Activated naive CD8-positive, alpha-beta T cell treated with anti-CD3 and anti-CD28 coated beads, Interleukin-2, amount 10 ng/mL, durations not matched to agents 7 days and 5 days (primary cell): ENCODE data around the gene HNF4A. TPM values are rescaled to one million over a fixed set of nuclear protein-coding genes. Genes with fewer than 3 reads are reported as not detected.

ENCODE experiments used
- ATAC-seq: fragments of 150-1000 bp; cut with Tn5 transposase; one replicate; pipeline ENCODE4 v1.10.0; 2021; ENCODE audit warnings: low read depth, moderate library complexity
- POLR2A ChIA-PET: fragments of 350-600 bp; sonication (Branson Sonifier 250); formaldehyde crosslinking; loops from one replicate; lab custom pipeline; 2021; ENCODE audit warnings: antibody characterized with exemption; lab: Charles Lee
- DNase-seq: peaks from one replicate; pipeline ENCODE4 v3.0.0; 2021
- H3K27ac Mint-ChIP-seq: one replicate; pipeline ENCODE4 v1.8.0; 2022; ENCODE audit warnings: mild to moderate bottlenecking, mixed read lengths
- H3K27me3 Mint-ChIP-seq: one replicate; pipeline ENCODE4 v1.8.0; 2022; ENCODE audit warnings: mild to moderate bottlenecking, moderate library complexity, mixed read lengths
- H3K36me3 Mint-ChIP-seq: one replicate; pipeline ENCODE4 v1.8.0; 2021; ENCODE audit warnings: mild to moderate bottlenecking, mixed read lengths
- H3K4me1 Mint-ChIP-seq: one replicate; pipeline ENCODE4 v1.8.0; 2021; ENCODE audit warnings: mixed read lengths
- H3K4me3 Mint-ChIP-seq: one replicate; pipeline ENCODE4 v1.8.0; 2022; ENCODE audit warnings: mild to moderate bottlenecking, moderate library complexity, mixed read lengths
- H3K9me3 Mint-ChIP-seq: one replicate; pipeline ENCODE4 v1.8.0; 2021; ENCODE audit warnings: mixed read lengths
- total RNA-seq, 2 experiments: library from RNA; stranded (reverse); gene quantifications; one replicate each; pipeline ENCODE4 v1.2.3, GENCODE V29; 2021

Gene HNF4A
- total RNA-seq, 2 experiments from 2014 or later = not detected

DNA sequence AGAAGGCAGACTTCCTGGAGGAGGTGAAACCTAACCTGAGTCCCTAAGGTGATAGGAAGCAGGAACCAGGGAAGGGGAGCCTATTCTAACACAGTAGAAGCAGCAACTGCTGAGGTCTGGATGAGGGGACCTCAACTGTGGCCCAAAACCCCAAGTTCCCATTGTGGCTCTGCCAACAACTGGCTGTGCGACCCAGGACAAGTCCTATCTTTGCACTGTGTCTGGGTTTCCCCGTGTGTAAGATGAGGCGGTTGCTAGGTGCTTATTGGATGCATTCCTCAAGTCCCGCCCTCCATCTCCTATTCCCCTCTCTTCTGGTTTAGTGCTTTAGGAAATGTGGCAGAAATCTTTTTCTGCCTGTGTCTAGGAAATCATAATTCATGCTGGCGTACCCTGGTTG, 68.0 kb downstream of the HNF4A start:
- Mint-ChIP-seq H3K4me1 (no peaks in the 10 kb centered on the region), H3K36me3 (no peaks in the 10 kb centered on the region), H3K9me3 (no peaks in the 10 kb centered on the region), H3K27ac (no peak overlapping the region), H3K27me3 (peaks cover 10% of the 10 kb centered on the region), H3K4me3 (no peak overlapping the region)
- DNase-seq = no peak
- ATAC-seq = no peak
- POLR2A ChIA-PET = no interaction called here

DNA sequence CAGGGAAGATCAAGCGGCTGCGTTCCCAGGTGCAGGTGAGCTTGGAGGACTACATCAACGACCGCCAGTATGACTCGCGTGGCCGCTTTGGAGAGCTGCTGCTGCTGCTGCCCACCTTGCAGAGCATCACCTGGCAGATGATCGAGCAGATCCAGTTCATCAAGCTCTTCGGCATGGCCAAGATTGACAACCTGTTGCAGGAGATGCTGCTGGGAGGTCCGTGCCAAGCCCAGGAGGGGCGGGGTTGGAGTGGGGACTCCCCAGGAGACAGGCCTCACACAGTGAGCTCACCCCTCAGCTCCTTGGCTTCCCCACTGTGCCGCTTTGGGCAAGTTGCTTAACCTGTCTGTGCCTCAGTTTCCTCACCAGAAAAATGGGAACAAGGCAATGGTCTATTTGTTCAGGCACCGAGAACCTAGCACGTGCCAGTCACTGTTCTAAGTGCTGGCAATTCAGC, 68.6 kb downstream of the HNF4A start:
- Mint-ChIP-seq H3K4me1 (no peaks in the 10 kb centered on the region), H3K27ac (no peak overlapping the region), H3K27me3 (peaks cover 8% of the 10 kb centered on the region), H3K36me3 (no peaks in the 10 kb centered on the region), H3K4me3 (no peak overlapping the region), H3K9me3 (no peaks in the 10 kb centered on the region)
- ATAC-seq (no peak), DNase-seq (no peak)
- POLR2A ChIA-PET = no interaction called here

DNA sequence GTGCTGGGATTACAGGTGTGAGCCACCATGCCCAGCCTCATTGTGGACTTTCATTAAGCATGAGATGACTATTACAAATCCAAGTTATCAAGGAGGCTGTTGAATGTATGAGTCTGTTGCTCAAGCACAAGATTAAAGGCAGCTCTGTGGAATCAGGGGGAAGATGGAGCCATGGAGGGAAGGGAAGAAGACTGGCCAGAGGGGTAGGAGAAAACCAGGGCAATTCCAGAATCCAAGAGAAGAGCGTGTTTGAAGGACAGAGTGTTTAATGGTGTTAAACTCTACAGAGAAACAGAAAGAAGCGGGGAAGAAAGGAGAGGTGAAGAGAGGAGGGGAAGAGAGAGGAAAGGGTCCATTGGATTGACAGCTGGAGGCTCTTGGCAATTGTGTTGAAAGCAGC, 70.4 kb downstream of the HNF4A start:
- Mint-ChIP-seq H3K27ac (no peak overlapping the region), H3K4me3 (no peak overlapping the region), H3K36me3 (no peaks in the 10 kb centered on the region), H3K9me3 (no peaks in the 10 kb centered on the region), H3K27me3 (peaks cover 9% of the 10 kb centered on the region), H3K4me1 (no peaks in the 10 kb centered on the region)
- DNase-seq = no peak
- POLR2A ChIA-PET = no interaction called here
- no peak for ATAC-seq

DNA sequence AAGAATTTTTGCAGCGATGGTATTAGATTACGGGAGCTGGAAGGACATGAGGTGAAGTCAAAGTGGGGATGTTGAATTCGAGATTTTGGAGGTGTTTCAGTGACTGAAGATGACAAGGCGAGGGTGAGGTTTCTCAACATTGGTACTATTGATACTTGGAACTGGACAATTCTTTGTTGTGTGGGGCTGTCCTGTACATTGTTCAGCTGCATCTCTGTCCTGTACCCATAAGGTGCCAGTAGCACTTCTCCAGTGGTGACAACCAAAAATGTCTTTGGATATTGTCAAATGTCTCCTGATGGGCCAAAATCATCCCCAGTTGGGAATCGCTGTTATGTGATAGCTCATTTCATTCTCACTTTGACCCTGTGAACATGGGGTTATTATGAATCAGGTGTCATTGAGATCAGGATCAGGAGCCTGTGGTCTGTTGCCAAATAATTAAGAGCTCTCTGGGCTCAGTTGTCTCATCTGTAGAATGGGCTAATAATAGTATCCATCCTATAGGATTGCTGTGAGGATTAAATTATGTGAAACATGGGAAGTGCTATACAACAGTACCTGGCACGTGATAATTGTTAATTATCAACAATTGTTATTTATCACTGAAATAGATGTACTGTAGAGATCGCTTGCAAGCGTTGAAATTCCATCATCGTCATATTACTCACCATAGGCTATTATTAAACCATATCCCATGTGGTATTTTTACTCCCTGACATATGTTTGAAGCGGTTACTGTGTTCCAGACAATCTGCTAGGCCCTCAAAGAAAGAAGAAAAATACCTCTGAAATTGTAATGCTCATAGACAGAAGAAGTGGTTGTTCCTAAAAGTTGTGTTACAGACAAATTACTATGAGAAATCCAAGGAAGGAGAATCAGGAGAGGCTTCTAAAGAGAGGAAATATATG, 71.6 kb downstream of the HNF4A start:
- POLR2A ChIA-PET = no interaction called here
- Mint-ChIP-seq H3K27me3 (peaks cover 5% of the 10 kb centered on the region), H3K9me3 (no peaks in the 10 kb centered on the region), H3K4me1 (no peaks in the 10 kb centered on the region), H3K27ac (no peak overlapping the region), H3K36me3 (no peaks in the 10 kb centered on the region), H3K4me3 (no peak overlapping the region)
- ATAC-seq (no peak), DNase-seq (no peak)

DNA sequence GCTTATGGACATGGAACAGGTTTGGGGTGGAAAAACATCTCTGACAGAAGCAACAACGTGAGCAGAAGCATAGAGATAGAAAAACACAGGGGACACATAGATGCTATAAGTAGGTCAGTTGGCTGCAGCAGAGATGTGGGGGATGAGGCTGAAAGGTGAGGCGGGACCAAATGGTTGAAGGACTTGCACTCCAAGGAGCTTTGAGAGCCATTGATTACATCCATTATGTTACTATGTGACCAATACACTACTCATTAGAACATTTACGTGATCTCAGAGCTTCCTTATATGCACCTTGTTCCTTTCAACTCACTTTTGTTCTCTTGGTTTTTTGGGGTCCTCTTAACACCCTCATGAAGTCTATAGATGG, 72.3 kb downstream of the HNF4A start:
- POLR2A ChIA-PET = no interaction called here
- no peaks in the 10 kb centered on the region for H3K36me3 Mint-ChIP-seq
- H3K9me3 Mint-ChIP-seq = no peaks in the 10 kb centered on the region
- no peak for ATAC-seq
- H3K4me3 Mint-ChIP-seq = no peak overlapping the region
- no peaks in the 10 kb centered on the region for H3K4me1 Mint-ChIP-seq
- no peak for DNase-seq
- H3K27me3 Mint-ChIP-seq = peaks cover 9% of the 10 kb centered on the region
- H3K27ac Mint-ChIP-seq = no peak overlapping the region

DNA sequence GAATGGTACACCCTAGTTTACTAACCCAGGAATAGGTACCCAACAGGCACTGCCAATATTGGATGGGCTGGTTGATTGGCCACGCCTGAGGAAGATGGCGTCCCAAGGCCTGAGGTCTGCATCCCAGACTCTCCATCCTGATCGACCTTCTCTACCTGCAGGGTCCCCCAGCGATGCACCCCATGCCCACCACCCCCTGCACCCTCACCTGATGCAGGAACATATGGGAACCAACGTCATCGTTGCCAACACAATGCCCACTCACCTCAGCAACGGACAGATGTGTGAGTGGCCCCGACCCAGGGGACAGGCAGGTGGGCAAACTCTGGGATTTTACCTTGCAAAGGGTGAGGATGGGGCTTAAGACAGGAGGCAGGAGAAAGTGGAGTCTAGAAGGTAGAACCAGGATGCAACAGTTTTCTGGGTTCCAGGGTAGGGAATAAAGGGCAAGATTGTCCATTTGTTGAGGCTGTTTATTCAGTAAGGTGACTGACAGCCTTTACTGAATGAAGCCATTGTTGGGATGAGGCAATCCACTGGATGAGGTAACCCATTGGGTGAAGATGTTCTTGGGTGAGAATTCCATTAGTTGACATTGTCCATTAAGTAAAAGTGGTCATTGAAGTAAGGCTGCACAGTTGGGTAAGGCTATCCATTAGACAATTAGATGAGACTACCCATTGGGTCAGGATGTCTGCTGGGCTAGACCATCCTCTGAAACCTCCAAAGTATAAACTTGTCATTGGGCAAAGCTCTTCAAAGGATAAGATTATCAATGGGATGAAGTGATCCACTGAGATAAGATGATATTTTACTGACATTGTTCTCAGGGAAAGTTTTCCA, 72.9 kb downstream of the HNF4A start:
- Mint-ChIP-seq H3K27me3 (peaks cover 13% of the 10 kb centered on the region), H3K9me3 (no peaks in the 10 kb centered on the region), H3K36me3 (no peaks in the 10 kb centered on the region), H3K4me3 (no peak overlapping the region), H3K4me1 (no peaks in the 10 kb centered on the region), H3K27ac (no peak overlapping the region)
- DNase-seq = no peak
- ATAC-seq = no peak
- POLR2A ChIA-PET = no interaction called here

DNA sequence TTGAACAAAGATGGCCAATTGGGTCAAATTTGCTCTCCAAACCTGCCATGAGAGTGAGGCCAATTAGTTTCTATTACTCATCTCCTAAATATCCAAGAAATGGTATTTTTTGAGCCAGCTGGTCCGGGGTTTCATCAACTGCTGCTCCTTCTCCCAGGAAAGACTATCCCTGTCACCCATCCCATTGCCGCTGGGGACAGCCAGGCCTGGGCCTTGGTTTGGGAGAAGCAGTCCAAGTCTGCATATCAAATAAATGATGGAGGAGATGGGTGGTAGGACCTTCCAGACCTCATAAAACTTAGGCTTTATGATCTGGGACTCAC, 73.5 kb downstream of the HNF4A start:
- POLR2A ChIA-PET = no interaction called here
- Mint-ChIP-seq H3K27me3 (peaks cover 14% of the 10 kb centered on the region), H3K27ac (no peak overlapping the region), H3K9me3 (no peaks in the 10 kb centered on the region), H3K36me3 (no peaks in the 10 kb centered on the region), H3K4me3 (no peak overlapping the region), H3K4me1 (no peaks in the 10 kb centered on the region)
- DNase-seq (no peak), ATAC-seq (no peak)

DNA sequence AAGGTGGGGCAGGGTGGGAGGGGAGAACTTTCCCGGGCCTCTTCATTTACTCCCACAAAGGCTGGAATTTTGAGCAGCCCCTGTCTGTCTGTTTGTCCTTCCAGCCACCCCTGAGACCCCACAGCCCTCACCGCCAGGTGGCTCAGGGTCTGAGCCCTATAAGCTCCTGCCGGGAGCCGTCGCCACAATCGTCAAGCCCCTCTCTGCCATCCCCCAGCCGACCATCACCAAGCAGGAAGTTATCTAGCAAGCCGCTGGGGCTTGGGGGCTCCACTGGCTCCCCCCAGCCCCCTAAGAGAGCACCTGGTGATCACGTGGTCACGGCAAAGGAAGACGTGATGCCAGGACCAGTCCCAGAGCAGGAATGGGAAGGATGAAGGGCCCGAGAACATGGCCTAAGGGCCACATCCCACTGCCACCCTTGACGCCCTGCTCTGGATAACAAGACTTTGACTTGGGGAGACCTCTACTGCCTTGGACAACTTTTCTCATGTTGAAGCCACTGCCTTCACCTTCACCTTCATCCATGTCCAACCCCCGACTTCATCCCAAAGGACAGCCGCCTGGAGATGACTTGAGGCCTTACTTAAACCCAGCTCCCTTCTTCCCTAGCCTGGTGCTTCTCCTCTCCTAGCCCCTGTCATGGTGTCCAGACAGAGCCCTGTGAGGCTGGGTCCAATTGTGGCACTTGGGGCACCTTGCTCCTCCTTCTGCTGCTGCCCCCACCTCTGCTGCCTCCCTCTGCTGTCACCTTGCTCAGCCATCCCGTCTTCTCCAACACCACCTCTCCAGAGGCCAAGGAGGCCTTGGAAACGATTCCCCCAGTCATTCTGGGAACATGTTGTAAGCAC, 74.1 kb downstream of the HNF4A start:
- no peaks in the 10 kb centered on the region for H3K36me3 Mint-ChIP-seq
- H3K9me3 Mint-ChIP-seq = no peaks in the 10 kb centered on the region
- peaks cover 14% of the 10 kb centered on the region for H3K27me3 Mint-ChIP-seq
- no peak overlapping the region for H3K4me3 Mint-ChIP-seq
- ATAC-seq (no peak), DNase-seq (no peak)
- POLR2A ChIA-PET = no interaction called here
- H3K27ac Mint-ChIP-seq = no peak overlapping the region
- no peaks in the 10 kb centered on the region for H3K4me1 Mint-ChIP-seq

DNA sequence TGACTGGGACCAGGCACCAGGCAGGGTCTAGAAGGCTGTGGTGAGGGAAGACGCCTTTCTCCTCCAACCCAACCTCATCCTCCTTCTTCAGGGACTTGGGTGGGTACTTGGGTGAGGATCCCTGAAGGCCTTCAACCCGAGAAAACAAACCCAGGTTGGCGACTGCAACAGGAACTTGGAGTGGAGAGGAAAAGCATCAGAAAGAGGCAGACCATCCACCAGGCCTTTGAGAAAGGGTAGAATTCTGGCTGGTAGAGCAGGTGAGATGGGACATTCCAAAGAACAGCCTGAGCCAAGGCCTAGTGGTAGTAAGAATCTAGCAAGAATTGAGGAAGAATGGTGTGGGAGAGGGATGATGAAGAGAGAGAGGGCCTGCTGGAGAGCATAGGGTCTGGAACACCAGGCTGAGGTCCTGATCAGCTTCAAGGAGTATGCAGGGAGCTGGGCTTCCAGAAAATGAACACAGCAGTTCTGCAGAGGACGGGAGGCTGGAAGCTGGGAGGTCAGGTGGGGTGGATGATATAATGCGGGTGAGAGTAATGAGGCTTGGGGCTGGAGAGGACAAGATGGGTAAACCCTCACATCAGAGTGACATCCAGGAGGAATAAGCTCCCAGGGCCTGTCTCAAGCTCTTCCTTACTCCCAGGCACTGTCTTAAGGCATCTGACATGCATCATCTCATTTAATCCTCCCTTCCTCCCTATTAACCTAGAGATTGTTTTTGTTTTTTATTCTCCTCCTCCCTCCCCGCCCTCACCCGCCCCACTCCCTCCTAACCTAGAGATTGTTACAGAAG, 75.0 kb downstream of the HNF4A start:
- peaks cover 14% of the 10 kb centered on the region for H3K27me3 Mint-ChIP-seq
- H3K36me3 Mint-ChIP-seq = no peaks in the 10 kb centered on the region
- no peak for ATAC-seq
- no peak overlapping the region for H3K27ac Mint-ChIP-seq
- no peak overlapping the region for H3K4me3 Mint-ChIP-seq
- POLR2A ChIA-PET = no interaction called here
- H3K9me3 Mint-ChIP-seq = no peaks in the 10 kb centered on the region
- no peak for DNase-seq
- H3K4me1 Mint-ChIP-seq = no peaks in the 10 kb centered on the region

DNA sequence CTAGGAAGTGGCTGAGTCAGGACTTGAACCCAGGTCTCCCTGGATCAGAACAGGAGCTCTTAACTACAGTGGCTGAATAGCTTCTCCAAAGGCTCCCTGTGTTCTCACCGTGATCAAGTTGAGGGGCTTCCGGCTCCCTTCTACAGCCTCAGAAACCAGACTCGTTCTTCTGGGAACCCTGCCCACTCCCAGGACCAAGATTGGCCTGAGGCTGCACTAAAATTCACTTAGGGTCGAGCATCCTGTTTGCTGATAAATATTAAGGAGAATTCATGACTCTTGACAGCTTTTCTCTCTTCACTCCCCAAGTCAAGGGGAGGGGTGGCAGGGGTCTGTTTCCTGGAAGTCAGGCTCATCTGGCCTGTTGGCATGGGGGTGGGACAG, 75.6 kb downstream of the HNF4A start:
- Mint-ChIP-seq H3K4me3 (no peak overlapping the region), H3K9me3 (no peaks in the 10 kb centered on the region), H3K27ac (no peak overlapping the region), H3K4me1 (no peaks in the 10 kb centered on the region), H3K36me3 (no peaks in the 10 kb centered on the region), H3K27me3 (peaks cover 14% of the 10 kb centered on the region)
- POLR2A ChIA-PET = no interaction called here
- no peak for ATAC-seq
- no peak for DNase-seq

DNA sequence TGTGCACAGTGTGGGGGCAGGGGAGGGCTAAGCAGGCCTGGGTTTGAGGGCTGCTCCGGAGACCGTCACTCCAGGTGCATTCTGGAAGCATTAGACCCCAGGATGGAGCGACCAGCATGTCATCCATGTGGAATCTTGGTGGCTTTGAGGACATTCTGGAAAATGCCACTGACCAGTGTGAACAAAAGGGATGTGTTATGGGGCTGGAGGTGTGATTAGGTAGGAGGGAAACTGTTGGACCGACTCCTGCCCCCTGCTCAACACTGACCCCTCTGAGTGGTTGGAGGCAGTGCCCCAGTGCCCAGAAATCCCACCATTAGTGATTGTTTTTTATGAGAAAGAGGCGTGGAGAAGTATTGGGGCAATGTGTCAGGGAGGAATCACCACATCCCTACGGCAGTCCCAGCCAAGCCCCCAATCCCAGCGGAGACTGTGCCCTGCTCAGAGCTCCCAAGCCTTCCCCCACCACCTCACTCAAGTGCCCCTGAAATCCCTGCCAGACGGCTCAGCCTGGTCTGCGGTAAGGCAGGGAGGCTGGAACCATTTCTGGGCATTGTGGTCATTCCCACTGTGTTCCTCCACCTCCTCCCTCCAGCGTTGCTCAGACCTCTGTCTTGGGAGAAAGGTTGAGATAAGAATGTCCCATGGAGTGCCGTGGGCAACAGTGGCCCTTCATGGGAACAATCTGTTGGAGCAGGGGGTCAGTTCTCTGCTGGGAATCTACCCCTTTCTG, 76.2 kb downstream of the HNF4A start:
- Mint-ChIP-seq H3K27me3 (peaks cover 14% of the 10 kb centered on the region), H3K27ac (no peak overlapping the region), H3K36me3 (no peaks in the 10 kb centered on the region), H3K4me1 (no peaks in the 10 kb centered on the region), H3K4me3 (no peak overlapping the region), H3K9me3 (no peaks in the 10 kb centered on the region)
- POLR2A ChIA-PET = no interaction called here
- DNase-seq = no peak
- ATAC-seq = no peak
